Neural progenitor cell (in vitro differentiated cells): ENCODE measurements around the gene GLYATL1. TPM values are rescaled to one million over a fixed set of nuclear protein-coding genes. Genes with fewer than 3 reads are reported as not detected.

ENCODE experiments used
- DNase-seq: peaks from one replicate; pipeline ENCODE4 v3.0.0-alpha.2; 2016; ENCODE audit warnings: low spot score
- H2AFZ ChIP-seq: fragments of 200-600 bp; sonication (generic); replicated peaks from 2 replicates; pipeline ENCODE4 v1.6.1; 2016; ENCODE audit warnings: antibody characterized with exemption
- H3F3A ChIP-seq: fragments of 200-600 bp; sonication (generic); 2 replicates; pipeline ENCODE4 v1.6.1; 2016; ENCODE audit warnings: antibody characterized with exemption, low read depth
- H3K27ac ChIP-seq: fragments of 200-600 bp; sonication (generic); 2 replicates; pipeline ENCODE4 v1.5.1; 2016; ENCODE audit warnings: mild to moderate bottlenecking
- H3K27me3 ChIP-seq: fragments of 200-600 bp; sonication (generic); 2 replicates; pipeline ENCODE4 v1.6.1; 2016; ENCODE audit warnings: mild to moderate bottlenecking, moderate library complexity
- H3K36me3 ChIP-seq: fragments of 200-600 bp; sonication (generic); 2 replicates; pipeline ENCODE4 v1.5.1; 2016
- H3K4me1 ChIP-seq: fragments of 200-600 bp; sonication (generic); 2 replicates; pipeline ENCODE4 v1.6.1; 2016; ENCODE audit warnings: mixed run types
- H3K4me2 ChIP-seq: fragments of 200-600 bp; sonication (generic); 2 replicates; pipeline ENCODE4 v1.6.1; 2016
- H3K4me3 ChIP-seq: fragments of 200-600 bp; sonication (generic); 2 replicates; pipeline ENCODE4 v1.5.1; 2016
- H3K79me2 ChIP-seq: fragments of 200-600 bp; sonication (generic); 2 replicates; pipeline ENCODE4 v1.6.1; 2016; ENCODE audit warnings: low read depth
- H3K9ac ChIP-seq: fragments of 200-600 bp; sonication (generic); 2 replicates; pipeline ENCODE4 v1.6.1; 2016
- H3K9me3 ChIP-seq: fragments of 200-600 bp; sonication (generic); 2 replicates; pipeline ENCODE4 v1.5.1; 2016; ENCODE audit warnings: low read depth
- H4K20me1 ChIP-seq: fragments of 200-600 bp; sonication (generic); 2 replicates; pipeline ENCODE4 v1.6.1; 2016; ENCODE audit warnings: low read depth
- H3K27ac Mint-ChIP-seq: 3 replicates; pipeline ENCODE4 v1.8.0; 2021; ENCODE audit warnings: mixed read lengths
- H3K27me3 Mint-ChIP-seq: 2 replicates; pipeline ENCODE4 v1.8.0; 2022; ENCODE audit warnings: low read depth, mild to moderate bottlenecking, inconsistent platforms, moderate library complexity, mixed read lengths; ENCODE audit not compliant: insufficient read depth
- H3K36me3 Mint-ChIP-seq: 3 replicates; pipeline ENCODE4 v1.8.0; 2021; ENCODE audit warnings: mixed read lengths
- H3K4me1 Mint-ChIP-seq: 3 replicates; pipeline ENCODE4 v1.8.0; 2021; ENCODE audit warnings: mixed read lengths
- H3K4me3 Mint-ChIP-seq: 3 replicates; pipeline ENCODE4 v1.8.0; 2021; ENCODE audit warnings: mild to moderate bottlenecking, moderate library complexity, mixed read lengths
- H3K9me3 Mint-ChIP-seq: 3 replicates; pipeline ENCODE4 v1.8.0; 2020; ENCODE audit warnings: mixed read lengths
- EZH2 ChIP-seq: fragments of 200-600 bp; sonication (generic); IDR thresholded peaks from 2 replicates; pipeline ENCODE4 v1.6.1; 2017; ENCODE audit warnings: antibody characterized with exemption, mild to moderate bottlenecking, moderate library complexity
- EZH2phosphoT487 ChIP-seq: fragments of 200-600 bp; sonication (generic); IDR thresholded peaks from 2 replicates; pipeline ENCODE4 v1.6.1; 2017; ENCODE audit warnings: antibody characterized with exemption
- total RNA-seq: library from RNA; depleted of rRNA; stranded (reverse); fragments of >200 nt; gene quantifications from 2 replicates; pipeline ENCODE4 v1.2.3, GENCODE V29; 2015; ENCODE audit warnings: low replicate concordance
- TF ChIP-seq, protein P1 (sequence below): fragments of 200-600 bp; sonication (generic); IDR thresholded peaks from 2 replicates; pipeline ENCODE4 v1.5.1; 2017; ENCODE audit warnings: antibody characterized with exemption, mild to moderate bottlenecking

The GLYATL1 gene
- total RNA-seq, 1 donor from 2014 or later = 9.1 TPM

DNA sequence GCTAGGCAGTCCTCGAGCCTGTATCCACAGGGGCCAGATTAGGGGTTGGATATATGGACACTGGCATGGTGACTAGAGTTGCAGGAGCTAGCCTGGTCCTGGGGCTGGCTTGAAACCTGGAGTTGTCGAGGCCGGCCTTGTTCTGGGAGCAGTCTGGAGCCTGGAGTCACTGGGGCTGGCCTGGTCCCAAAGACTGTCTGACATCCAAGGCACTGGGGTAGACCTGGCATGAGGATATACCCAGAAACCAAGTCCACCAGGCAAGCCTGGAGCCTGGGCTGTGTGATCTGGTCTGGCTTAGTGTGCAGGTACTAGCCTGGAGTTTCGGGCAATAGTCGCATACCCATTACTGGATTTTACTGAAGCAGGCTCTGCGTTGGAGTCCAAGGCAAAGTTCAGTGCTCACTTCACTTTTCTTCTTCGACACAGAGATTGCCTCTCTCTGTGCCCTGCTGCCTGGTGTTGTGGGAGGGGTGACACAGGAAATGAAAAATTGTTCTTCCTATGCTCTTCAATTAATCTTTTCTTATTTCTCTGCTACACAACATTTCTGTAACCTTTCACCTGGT, 4.3 kb upstream of the GLYATL1 start:
- no peak overlapping the region for H3K27ac Mint-ChIP-seq
- H3K36me3 ChIP-seq = no peaks in the 10 kb centered on the region
- H3K4me3 ChIP-seq = no peak overlapping the region
- TF ChIP-seq, protein P1, sequence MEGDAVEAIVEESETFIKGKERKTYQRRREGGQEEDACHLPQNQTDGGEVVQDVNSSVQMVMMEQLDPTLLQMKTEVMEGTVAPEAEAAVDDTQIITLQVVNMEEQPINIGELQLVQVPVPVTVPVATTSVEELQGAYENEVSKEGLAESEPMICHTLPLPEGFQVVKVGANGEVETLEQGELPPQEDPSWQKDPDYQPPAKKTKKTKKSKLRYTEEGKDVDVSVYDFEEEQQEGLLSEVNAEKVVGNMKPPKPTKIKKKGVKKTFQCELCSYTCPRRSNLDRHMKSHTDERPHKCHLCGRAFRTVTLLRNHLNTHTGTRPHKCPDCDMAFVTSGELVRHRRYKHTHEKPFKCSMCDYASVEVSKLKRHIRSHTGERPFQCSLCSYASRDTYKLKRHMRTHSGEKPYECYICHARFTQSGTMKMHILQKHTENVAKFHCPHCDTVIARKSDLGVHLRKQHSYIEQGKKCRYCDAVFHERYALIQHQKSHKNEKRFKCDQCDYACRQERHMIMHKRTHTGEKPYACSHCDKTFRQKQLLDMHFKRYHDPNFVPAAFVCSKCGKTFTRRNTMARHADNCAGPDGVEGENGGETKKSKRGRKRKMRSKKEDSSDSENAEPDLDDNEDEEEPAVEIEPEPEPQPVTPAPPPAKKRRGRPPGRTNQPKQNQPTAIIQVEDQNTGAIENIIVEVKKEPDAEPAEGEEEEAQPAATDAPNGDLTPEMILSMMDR = no peak
- TF ChIP-seq EZH2 (no peak), EZH2phosphoT487 (no peak)
- no peak for DNase-seq
- no peaks in the 10 kb centered on the region for H3K9me3 Mint-ChIP-seq
- no peak overlapping the region for H3K4me2 ChIP-seq
- H3K27ac ChIP-seq = no peak overlapping the region
- no peaks in the 10 kb centered on the region for H3K9me3 ChIP-seq
- H3K36me3 Mint-ChIP-seq = no peaks in the 10 kb centered on the region
- H3K4me1 ChIP-seq = no peaks in the 10 kb centered on the region
- no peaks in the 10 kb centered on the region for H3K4me1 Mint-ChIP-seq
- no peaks in the 10 kb centered on the region for H3F3A ChIP-seq
- H3K27me3 Mint-ChIP-seq = no peaks in the 10 kb centered on the region
- no peaks in the 10 kb centered on the region for H3K79me2 ChIP-seq
- H3K27me3 ChIP-seq = no peaks in the 10 kb centered on the region
- no peak overlapping the region for H2AFZ ChIP-seq
- H3K4me3 Mint-ChIP-seq = no peak overlapping the region
- H3K9ac ChIP-seq = no peak overlapping the region
- H4K20me1 ChIP-seq = no peaks in the 10 kb centered on the region

DNA sequence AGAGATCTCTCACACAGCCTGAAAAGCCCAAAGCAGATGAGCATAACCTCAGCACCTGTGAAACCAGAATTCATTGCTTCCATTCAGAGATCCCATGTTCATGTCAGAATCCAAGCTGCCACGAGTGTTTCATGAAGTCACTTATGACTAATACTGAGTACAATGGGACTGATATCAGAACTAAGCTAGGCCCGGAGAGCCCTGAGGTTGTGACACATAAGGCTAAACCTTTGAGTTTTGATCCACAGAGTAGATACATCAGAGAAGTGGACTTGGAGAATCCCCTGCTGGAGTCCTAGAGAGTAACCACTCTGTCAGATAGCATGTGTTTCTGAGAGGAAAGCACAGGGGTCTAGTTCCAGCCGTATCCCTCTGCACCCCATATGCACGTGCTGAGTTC, 890 bp upstream of the GLYATL1 start:
- H2AFZ ChIP-seq = no peak overlapping the region
- H3K4me3 Mint-ChIP-seq = no peak overlapping the region
- no peak overlapping the region for H3K27ac ChIP-seq
- no peaks in the 10 kb centered on the region for H3K27me3 ChIP-seq
- no peaks in the 10 kb centered on the region for H3K36me3 Mint-ChIP-seq
- H3K4me2 ChIP-seq = no peak overlapping the region
- no peaks in the 10 kb centered on the region for H3K36me3 ChIP-seq
- no peaks in the 10 kb centered on the region for H3K4me1 Mint-ChIP-seq
- H4K20me1 ChIP-seq = no peaks in the 10 kb centered on the region
- H3F3A ChIP-seq = no peaks in the 10 kb centered on the region
- H3K4me1 ChIP-seq = no peaks in the 10 kb centered on the region
- no peaks in the 10 kb centered on the region for H3K79me2 ChIP-seq
- no peak overlapping the region for H3K4me3 ChIP-seq
- H3K9me3 ChIP-seq = no peaks in the 10 kb centered on the region
- no peak for TF ChIP-seq EZH2
- TF ChIP-seq EZH2phosphoT487 = no peak
- TF ChIP-seq, protein P1 = no peak
- no peak overlapping the region for H3K9ac ChIP-seq
- no peaks in the 10 kb centered on the region for H3K9me3 Mint-ChIP-seq
- no peaks in the 10 kb centered on the region for H3K27me3 Mint-ChIP-seq
- H3K27ac Mint-ChIP-seq = no peak overlapping the region
- no peak for DNase-seq

DNA sequence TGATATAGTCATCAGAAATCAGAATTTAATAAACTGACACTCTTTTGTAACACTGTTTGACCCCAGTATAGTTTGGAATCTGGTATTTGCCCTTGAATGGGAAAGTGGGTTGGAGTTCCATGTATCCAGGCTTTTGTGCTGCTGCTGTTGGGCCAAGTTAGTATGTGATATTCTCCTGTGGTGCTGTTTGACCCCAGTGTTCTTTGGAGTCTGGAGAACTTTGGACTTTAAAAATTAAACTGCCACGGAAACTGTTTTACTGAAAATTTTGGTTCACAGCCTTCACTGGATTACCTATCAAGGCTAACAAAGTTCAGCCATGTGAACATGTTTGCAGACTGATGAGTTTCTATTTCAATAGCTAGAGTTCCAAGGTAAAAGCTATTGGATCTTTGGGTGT, 740 bp downstream of the GLYATL1 start:
- Histone ChIP-seq H2AFZ (no peak overlapping the region), H3K27ac (no peak overlapping the region), H3K9me3 (no peaks in the 10 kb centered on the region), H3K4me3 (no peak overlapping the region), H3K4me1 (no peaks in the 10 kb centered on the region), H3K79me2 (no peaks in the 10 kb centered on the region), H3F3A (no peaks in the 10 kb centered on the region), H3K36me3 (no peaks in the 10 kb centered on the region), H4K20me1 (no peaks in the 10 kb centered on the region), H3K27me3 (no peaks in the 10 kb centered on the region), H3K4me2 (no peak overlapping the region), H3K9ac (no peak overlapping the region)
- TF ChIP-seq EZH2 (no peak), EZH2phosphoT487 (no peak)
- TF ChIP-seq, protein P1 = no peak
- Mint-ChIP-seq H3K36me3 (no peaks in the 10 kb centered on the region), H3K27me3 (no peaks in the 10 kb centered on the region), H3K4me1 (no peaks in the 10 kb centered on the region), H3K9me3 (no peaks in the 10 kb centered on the region), H3K27ac (no peak overlapping the region), H3K4me3 (no peak overlapping the region)
- DNase-seq = no peak
